ENCODE results near the gene CCDC8.

GRCh38 chr19:46384396-46384795 is 29.0 kb downstream of the CCDC8 start:
- no peak for TF ChIP-seq CTCF (IDR thresholded peaks at IDR 0.05; ENCODE audit: extremely low read depth in 1 of 2, insufficient read depth in 1 of 2, low read depth in 1 of 2, low read length in 2 of 2)
- no peak for TF ChIP-seq EZH2 (IDR thresholded peaks at IDR 0.05; ENCODE audit: borderline replicate concordance, low read depth, low read length, severe bottlenecking)
- TF ChIP-seq POLR2AphosphoS5 (IDR thresholded peaks at IDR 0.05; ENCODE audit: insufficient read depth, low read depth, low read length) = no peak
